ENCODE results near the gene SH3GL1. TPM values are rescaled to one million over a fixed set of nuclear protein-coding genes. Genes with fewer than 3 reads are reported as not detected.
A peak's percentile ranks its signal among the peaks of the same experiment; 100 is the strongest.

The SH3GL1 gene
- total RNA-seq, 2 experiments from 2014 or later: 40.3 to 41.1 TPM

- H3K4me1 Mint-ChIP-seq: peaks cover 29% of the 10 kb centered on the region
- no peaks in the 10 kb centered on the region for H3K27me3 Mint-ChIP-seq
- H3K36me3 Mint-ChIP-seq: peaks cover 13% of the 10 kb centered on the region
- DNase-seq: no peak
- peak overlapping the region; percentile 39 for H3K27ac Mint-ChIP-seq
- H3K4me3 Mint-ChIP-seq: no peak overlapping the region
- H3K9me3 Mint-ChIP-seq: no peaks in the 10 kb centered on the region
Measured at GRCh38 chr19:4393947-4394590, 6.3 kb downstream of the SH3GL1 start.

GRCh38 chr19:4391701-4392483, 8.5 kb downstream of the SH3GL1 start:
- no peak for DNase-seq
- no peaks in the 10 kb centered on the region for H3K27me3 Mint-ChIP-seq
- H3K9me3 Mint-ChIP-seq: no peaks in the 10 kb centered on the region
- peaks cover 23% of the 10 kb centered on the region for H3K4me1 Mint-ChIP-seq
- no peak overlapping the region for H3K4me3 Mint-ChIP-seq
- peaks cover 4% of the 10 kb centered on the region for H3K36me3 Mint-ChIP-seq
- no peak overlapping the region for H3K27ac Mint-ChIP-seq

DNA sequence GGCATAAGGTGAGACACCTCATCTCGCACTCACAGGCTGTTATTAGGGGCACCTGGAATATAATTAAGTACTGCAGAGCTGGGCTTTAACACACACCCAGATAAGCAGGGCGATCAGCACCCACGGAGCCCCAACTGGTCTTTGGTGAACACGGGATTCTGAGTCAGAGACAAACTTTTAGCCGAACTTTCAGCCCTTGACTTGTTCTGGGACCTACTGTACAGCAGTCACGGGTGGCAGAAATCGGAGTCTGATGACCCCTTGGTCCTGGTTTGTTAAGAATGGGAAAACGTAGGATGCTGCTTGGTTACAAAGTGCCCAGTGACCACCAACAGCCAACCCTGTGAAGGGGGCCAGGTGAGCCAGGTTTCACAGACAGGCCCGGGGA, 9.0 kb downstream of the SH3GL1 start:
- peaks cover 4% of the 10 kb centered on the region for H3K36me3 Mint-ChIP-seq
- H3K4me1 Mint-ChIP-seq: peaks cover 18% of the 10 kb centered on the region

GRCh38 chr19:4390567-4391305, 9.6 kb downstream of the SH3GL1 start:
- no peak overlapping the region for H3K4me3 Mint-ChIP-seq
- no peaks in the 10 kb centered on the region for H3K9me3 Mint-ChIP-seq
- H3K36me3 Mint-ChIP-seq: peaks cover 4% of the 10 kb centered on the region
- H3K27me3 Mint-ChIP-seq: no peaks in the 10 kb centered on the region
- no peak for DNase-seq
- no peak overlapping the region for H3K27ac Mint-ChIP-seq
- peaks cover 15% of the 10 kb centered on the region for H3K4me1 Mint-ChIP-seq

More for the DNA sequence above, 9.0 kb downstream of the SH3GL1 start:
- Mint-ChIP-seq H3K27ac (no peak overlapping the region), H3K27me3 (no peaks in the 10 kb centered on the region), H3K9me3 (no peaks in the 10 kb centered on the region), H3K4me3 (no peak overlapping the region)
- no peak for DNase-seq

- H3K9me3 Mint-ChIP-seq: no peaks in the 10 kb centered on the region
- peaks cover 4% of the 10 kb centered on the region for H3K36me3 Mint-ChIP-seq
- H3K4me1 Mint-ChIP-seq: peaks cover 14% of the 10 kb centered on the region
- H3K27me3 Mint-ChIP-seq: no peaks in the 10 kb centered on the region
- H3K4me3 Mint-ChIP-seq: no peak overlapping the region
- peak overlapping the region; percentile 3 for H3K27ac Mint-ChIP-seq
- DNase-seq: no peak
Measured at GRCh38 chr19:4390017-4390566, 10.3 kb downstream of the SH3GL1 start.

GRCh38 chr19:4389511-4390016, 10.8 kb downstream of the SH3GL1 start:
- H3K4me3 Mint-ChIP-seq: no peak overlapping the region

DNA sequence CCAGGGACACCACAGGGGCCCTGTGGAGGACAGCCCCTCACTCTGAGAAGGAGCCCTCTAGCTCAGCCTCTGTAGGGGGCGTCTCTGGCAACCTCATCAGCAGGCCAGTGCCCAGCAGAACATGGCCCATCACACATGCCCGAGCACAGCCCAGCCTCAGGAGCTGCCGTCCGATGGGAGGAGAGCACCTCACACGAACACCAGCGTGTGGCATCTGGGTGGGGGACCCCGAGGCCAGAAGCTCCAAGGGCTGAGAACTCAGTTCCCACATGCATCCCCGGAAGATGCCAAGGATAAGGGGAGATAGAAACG, 11.3 kb downstream of the SH3GL1 start:
- H3K9me3 Mint-ChIP-seq: no peaks in the 10 kb centered on the region
- H3K36me3 Mint-ChIP-seq: peaks cover under 1% of the 10 kb centered on the region
- no peak for DNase-seq
- H3K4me3 Mint-ChIP-seq: no peak overlapping the region
- no peaks in the 10 kb centered on the region for H3K27me3 Mint-ChIP-seq
- no peak overlapping the region for H3K27ac Mint-ChIP-seq
- H3K4me1 Mint-ChIP-seq: peaks cover 8% of the 10 kb centered on the region

More at GRCh38 chr19:4389511-4390016, 10.8 kb downstream of the SH3GL1 start:
- Mint-ChIP-seq H3K9me3 (no peaks in the 10 kb centered on the region), H3K27ac (no peak overlapping the region), H3K27me3 (no peaks in the 10 kb centered on the region), H3K36me3 (peaks cover 4% of the 10 kb centered on the region), H3K4me1 (peaks cover 14% of the 10 kb centered on the region)
- no peak for DNase-seq

GRCh38 chr19:4388337-4389063, 11.8 kb downstream of the SH3GL1 start:
- DNase-seq: no peak
- Mint-ChIP-seq H3K9me3 (no peaks in the 10 kb centered on the region), H3K36me3 (no peaks in the 10 kb centered on the region), H3K4me3 (no peak overlapping the region), H3K27ac (no peak overlapping the region), H3K27me3 (no peaks in the 10 kb centered on the region), H3K4me1 (peaks cover 6% of the 10 kb centered on the region)

DNA sequence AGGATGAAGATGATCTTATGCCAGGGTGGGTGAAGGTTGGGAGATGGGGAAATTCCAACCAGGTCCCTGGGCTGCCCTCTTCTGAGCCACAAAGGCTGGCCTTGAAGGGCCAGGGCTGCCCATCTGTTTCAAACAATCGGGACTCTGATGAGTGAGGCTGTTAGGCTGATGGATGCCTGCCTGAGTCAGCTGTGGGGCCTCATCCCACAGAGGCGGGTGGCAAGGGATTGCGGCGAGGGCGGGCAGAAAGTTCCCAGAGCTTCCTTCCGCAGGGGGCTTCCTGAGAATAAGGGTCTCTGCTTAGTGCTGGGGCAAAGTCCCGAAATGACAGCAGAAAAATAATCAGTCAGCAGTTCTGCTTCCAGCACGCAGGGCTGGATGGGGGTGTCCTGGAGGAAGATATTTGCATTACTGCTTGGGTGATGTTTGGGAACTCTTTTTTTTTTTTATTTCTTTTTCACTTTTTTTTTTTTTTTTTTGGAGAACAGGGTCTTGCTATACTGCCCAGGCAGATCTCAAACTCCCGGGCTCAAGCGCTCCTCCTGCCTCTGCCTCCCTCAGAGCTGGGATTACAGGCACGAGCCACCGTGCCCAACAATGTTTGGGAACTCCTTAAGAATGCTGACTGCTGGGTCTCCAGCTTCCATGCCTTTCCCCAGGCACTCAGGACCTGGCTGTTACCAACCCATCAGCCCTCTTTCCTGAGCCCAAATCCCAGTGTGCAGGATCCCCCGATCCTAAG, 14.1 kb downstream of the SH3GL1 start:
- H3K27ac Mint-ChIP-seq: no peak overlapping the region
- H3K36me3 Mint-ChIP-seq: no peaks in the 10 kb centered on the region
- H3K27me3 Mint-ChIP-seq: no peaks in the 10 kb centered on the region
- no peak for DNase-seq
- peaks cover 13% of the 10 kb centered on the region for H3K4me1 Mint-ChIP-seq
- no peaks in the 10 kb centered on the region for H3K9me3 Mint-ChIP-seq
- H3K4me3 Mint-ChIP-seq: no peak overlapping the region

- H3K4me1 Mint-ChIP-seq: peaks cover 19% of the 10 kb centered on the region
- H3K9me3 Mint-ChIP-seq: no peaks in the 10 kb centered on the region
- DNase-seq: no peak
- no peak overlapping the region for H3K4me3 Mint-ChIP-seq
- no peaks in the 10 kb centered on the region for H3K27me3 Mint-ChIP-seq
- H3K27ac Mint-ChIP-seq: no peak overlapping the region
- no peaks in the 10 kb centered on the region for H3K36me3 Mint-ChIP-seq
Measured at GRCh38 chr19:4385291-4386040, 14.9 kb downstream of the SH3GL1 start.

GRCh38 chr19:4380254-4380727, 20.1 kb downstream of the SH3GL1 start:
- H3K4me1 Mint-ChIP-seq: peaks cover 56% of the 10 kb centered on the region
- no peaks in the 10 kb centered on the region for H3K27me3 Mint-ChIP-seq
- peak overlapping the region; percentile 85 for H3K27ac Mint-ChIP-seq
- H3K9me3 Mint-ChIP-seq: no peaks in the 10 kb centered on the region
- peak; percentile 58 for DNase-seq
- peak overlapping the region; percentile 84 for H3K4me3 Mint-ChIP-seq
- H3K36me3 Mint-ChIP-seq: peaks cover 8% of the 10 kb centered on the region

DNA sequence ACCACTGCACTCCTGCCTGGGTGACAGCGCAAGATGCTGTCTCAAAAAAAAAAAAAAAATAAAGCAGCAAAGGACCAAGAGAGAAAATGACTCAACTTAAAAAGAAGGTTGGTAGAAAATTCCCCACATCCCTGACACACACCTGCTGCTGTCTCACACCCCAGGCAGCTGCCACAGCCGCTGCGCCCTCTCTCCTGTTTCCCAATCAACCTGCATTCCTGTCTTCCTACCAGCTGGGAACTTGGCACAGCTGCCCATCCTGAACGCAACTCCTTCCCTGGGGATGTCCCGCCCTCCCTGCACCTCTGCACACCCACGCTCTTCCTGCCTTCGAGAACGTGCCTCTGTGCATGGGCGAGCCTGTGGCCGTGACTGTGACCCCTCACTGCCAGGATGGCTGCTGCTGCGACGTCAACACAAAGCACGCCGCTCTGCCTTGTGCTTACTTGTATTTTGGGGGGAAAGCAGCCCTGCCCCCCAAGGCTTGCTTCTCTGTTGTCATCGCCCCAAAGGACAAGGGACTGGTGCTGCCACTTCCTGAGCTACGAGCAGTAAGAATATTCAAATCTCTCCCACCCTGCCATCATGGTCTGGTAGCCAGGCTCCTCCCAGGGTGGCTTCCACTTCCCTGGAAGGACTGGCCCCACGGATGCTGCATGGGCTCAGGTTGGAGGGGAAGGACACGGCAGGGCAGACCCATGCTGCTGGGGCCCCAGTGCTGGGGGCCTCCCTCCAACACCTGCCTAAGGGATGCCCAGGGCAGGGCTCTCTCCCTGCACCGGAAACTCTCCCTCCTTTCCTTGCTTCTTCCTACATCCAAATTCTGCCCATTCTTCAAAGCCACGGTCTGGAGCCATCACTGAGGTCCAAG, 20.7 kb downstream of the SH3GL1 start:
- peak overlapping the region; percentile 85 for H3K27ac Mint-ChIP-seq
- peak; percentile 55 for DNase-seq
- H3K27me3 Mint-ChIP-seq: no peaks in the 10 kb centered on the region
- peaks cover 8% of the 10 kb centered on the region for H3K36me3 Mint-ChIP-seq
- H3K4me1 Mint-ChIP-seq: peaks cover 54% of the 10 kb centered on the region
- H3K4me3 Mint-ChIP-seq: peak overlapping the region; percentile 84
- no peaks in the 10 kb centered on the region for H3K9me3 Mint-ChIP-seq

All from activated naive CD8-positive, alpha-beta T cell treated with anti-CD3 and anti-CD28 coated beads for 36 hours (primary cell).